ENCODE measurements around the gene CAMTA1.

Gene CAMTA1

DNA sequence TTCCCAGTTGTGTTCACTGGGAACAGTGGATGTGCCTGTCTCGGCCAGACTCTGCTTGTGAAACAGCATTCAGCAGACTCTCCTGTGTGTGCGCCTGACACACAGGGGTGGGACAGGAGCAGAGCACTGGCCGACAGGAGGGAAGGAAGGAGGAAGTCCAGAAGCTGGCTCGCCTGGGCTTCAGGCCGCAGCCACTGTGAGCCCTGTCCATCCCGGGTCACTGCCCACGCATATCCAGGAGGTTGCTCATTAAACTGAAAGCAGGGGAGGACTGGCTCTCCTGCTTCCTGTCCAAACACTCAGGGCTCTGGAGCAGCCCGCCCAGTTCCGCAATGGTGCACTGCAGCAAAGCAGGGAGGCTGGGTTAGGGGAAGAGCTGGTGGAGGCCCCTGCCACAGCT lies 767.1 kb downstream of the CAMTA1 start:
- no peak for DNase-seq (ENCODE audit: low read depth)
- TF ChIP-seq, protein P1, sequence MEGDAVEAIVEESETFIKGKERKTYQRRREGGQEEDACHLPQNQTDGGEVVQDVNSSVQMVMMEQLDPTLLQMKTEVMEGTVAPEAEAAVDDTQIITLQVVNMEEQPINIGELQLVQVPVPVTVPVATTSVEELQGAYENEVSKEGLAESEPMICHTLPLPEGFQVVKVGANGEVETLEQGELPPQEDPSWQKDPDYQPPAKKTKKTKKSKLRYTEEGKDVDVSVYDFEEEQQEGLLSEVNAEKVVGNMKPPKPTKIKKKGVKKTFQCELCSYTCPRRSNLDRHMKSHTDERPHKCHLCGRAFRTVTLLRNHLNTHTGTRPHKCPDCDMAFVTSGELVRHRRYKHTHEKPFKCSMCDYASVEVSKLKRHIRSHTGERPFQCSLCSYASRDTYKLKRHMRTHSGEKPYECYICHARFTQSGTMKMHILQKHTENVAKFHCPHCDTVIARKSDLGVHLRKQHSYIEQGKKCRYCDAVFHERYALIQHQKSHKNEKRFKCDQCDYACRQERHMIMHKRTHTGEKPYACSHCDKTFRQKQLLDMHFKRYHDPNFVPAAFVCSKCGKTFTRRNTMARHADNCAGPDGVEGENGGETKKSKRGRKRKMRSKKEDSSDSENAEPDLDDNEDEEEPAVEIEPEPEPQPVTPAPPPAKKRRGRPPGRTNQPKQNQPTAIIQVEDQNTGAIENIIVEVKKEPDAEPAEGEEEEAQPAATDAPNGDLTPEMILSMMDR (conservative IDR thresholded peaks at IDR 0.05; ENCODE audit: low read depth, low read length) = no peak
- no peak overlapping the region for H3K4me3 ChIP-seq (ENCODE audit: low read length)

DNA sequence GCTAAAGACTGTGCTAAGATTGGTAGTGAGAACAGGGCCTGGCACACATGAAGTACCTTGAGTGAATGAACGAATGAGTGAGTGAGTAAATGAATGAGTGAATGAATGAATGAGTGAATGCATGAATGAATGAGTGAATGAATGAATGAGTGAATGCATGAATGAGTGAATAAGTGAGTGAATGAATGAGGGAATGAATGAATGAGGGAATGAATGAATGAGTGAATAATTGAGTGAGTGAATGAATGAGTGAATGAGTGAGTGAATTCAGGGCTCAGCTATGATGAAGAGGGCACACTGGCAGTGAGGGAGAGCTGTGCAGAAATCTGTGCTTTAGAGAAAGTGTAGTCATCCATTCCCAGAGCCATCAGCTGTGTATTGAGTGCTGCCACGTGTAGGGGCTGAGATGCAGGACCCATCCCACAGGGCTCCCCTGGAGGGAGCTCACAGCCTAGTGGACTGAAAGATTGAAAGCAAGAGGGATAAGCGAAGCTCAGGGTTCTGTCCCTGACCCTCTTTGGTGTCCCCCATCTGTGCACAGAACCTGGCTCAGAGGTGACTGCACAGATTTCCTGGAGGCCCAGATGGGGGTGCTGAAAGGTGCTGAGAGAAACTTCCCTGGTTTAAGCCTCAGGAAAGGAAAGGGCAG lies 767.9 kb downstream of the CAMTA1 start:
- DNase-seq (ENCODE audit: low read depth) = no peak
- TF ChIP-seq, protein P1 (conservative IDR thresholded peaks at IDR 0.05; ENCODE audit: low read depth, low read length) = no peak
- no peak overlapping the region for H3K4me3 ChIP-seq (ENCODE audit: low read length)

GRCh38 chr1:7554385-7555235 lies 769.4 kb downstream of the CAMTA1 start:
- no peak for DNase-seq (ENCODE audit: low read depth)
- TF ChIP-seq, protein P1 (conservative IDR thresholded peaks at IDR 0.05; ENCODE audit: low read depth, low read length) = no peak

GRCh38 chr1:7555391-7556185 lies 770.3 kb downstream of the CAMTA1 start:
- H3K4me3 ChIP-seq (ENCODE audit: low read length) = no peak overlapping the region
- DNase-seq (ENCODE audit: low read depth) = no peak
- TF ChIP-seq, protein P1 (conservative IDR thresholded peaks at IDR 0.05; ENCODE audit: low read depth, low read length) = no peak

More at GRCh38 chr1:7554385-7555235, 769.4 kb downstream of the CAMTA1 start:
- H3K4me3 ChIP-seq (ENCODE audit: low read length) = no peak overlapping the region

DNA sequence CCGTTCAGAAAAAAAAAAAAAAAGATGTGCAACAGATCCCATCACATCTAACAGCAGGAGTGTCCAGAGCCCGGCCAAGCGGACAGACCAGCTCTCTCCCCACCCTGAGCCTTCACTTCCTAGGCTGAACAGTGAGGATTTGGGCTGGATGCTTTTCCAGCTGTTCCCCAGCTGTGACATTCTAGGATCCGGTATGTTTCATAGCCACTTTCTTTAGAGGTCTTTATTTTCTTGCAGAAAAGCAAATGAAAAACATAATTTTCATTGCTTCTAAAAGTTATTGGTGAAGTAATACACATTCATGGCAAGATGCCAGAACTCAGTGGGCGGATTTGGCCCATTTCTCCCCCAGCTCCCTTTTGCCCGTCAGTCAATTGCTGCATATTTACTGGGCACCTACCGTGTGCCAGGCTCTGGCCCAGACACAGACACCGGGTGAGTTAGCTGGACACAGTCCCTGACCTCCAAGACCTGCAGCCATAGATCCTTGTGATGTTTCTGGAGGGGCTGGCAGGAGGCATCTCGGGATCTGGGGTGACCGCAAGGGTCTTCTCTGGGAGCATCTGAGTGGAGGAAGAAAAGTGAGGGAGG lies 772.1 kb downstream of the CAMTA1 start:
- TF ChIP-seq, protein P1 (conservative IDR thresholded peaks at IDR 0.05; ENCODE audit: low read depth, low read length) = no peak
- DNase-seq (ENCODE audit: low read depth) = no peak
- no peak overlapping the region for H3K4me3 ChIP-seq (ENCODE audit: low read length)

GRCh38 chr1:7558041-7558461 lies 772.8 kb downstream of the CAMTA1 start:
- TF ChIP-seq, protein P1 (conservative IDR thresholded peaks at IDR 0.05; ENCODE audit: low read depth, low read length) = no peak
- no peak for DNase-seq (ENCODE audit: low read depth)
- no peak overlapping the region for H3K4me3 ChIP-seq (ENCODE audit: low read length)

Measured in retinal pigment epithelial cell (primary cell).